SK-N-MC (cell line): ENCODE data around the gene GAN.

Experiments used
- EZH2 ChIP-seq: fragments of 200-600 bp; sonication (generic); IDR thresholded peaks from one replicate; pipeline ENCODE4 v1.6.1; 2017; ENCODE audit warnings: antibody characterized with exemption
- FOXP2 ChIP-seq: optimal IDR thresholded peaks from 2 replicates; pipeline ENCODE3; 2011; ENCODE audit warnings: mild to moderate bottlenecking, moderate library complexity; ENCODE audit not compliant: insufficient read depth; ENCODE audit errors: extremely low read length, control extremely low read depth
- POLR2AphosphoS5 ChIP-seq: IDR thresholded peaks from 2 replicates; pipeline ENCODE4 v1.6.1; 2012; ENCODE audit warnings: mild to moderate bottlenecking, low read depth, low read length, borderline replicate concordance

- TF ChIP-seq FOXP2 (no peak), EZH2 (no peak), POLR2AphosphoS5 (no peak)
These were observed 12.9 kb downstream of the GAN start for GRCh38 chr16:81327447-81328196.
